ENCODE results near the gene CIDEC.

DNA sequence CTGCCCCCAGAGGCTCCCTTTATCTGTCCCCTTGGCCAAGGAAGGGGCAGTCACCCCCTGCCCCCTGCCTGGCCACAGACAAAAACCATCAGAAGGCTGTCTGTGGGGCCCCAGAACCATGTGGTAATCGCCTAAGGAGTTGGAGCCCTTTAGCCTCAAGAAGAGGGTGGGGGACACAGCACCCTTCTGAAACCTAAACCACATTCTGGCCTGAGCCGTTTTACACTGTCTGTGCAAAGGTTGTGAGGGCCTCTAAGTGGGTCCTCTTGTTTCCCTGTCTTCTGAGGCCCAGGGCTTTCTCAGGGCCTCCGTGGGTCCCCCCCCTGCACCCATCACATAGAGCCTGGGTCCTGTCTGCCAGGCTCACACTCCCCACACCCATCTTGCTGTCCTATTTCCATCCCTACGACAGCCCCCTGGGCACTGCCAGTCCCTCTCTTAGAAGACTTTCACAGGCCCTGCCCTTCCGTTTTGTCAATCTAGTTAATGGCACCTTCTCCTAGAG lies 18.4 kb downstream of the CIDEC start:
- no peak for TF ChIP-seq CTCF (conservative IDR thresholded peaks at IDR 0.05)
- TF ChIP-seq ZFX (IDR thresholded peaks at IDR 0.05): no peak

Measured in C4-2B (cell line).